Liver (tissue), 9 donors: ENCODE data around the gene FXYD7. TPM values are rescaled to one million over a fixed set of nuclear protein-coding genes. Genes with fewer than 3 reads are reported as not detected.
"Not testable (repeated sequence)": the region's sequence is repeated elsewhere in the genome, so short reads cannot be mapped to it uniquely, and the experiment has no call there.

Source experiments
- DNase-seq: peaks from one replicate; pipeline ENCODE4 v3.0.0-alpha.2; 2017; ENCODE audit warnings: low spot score
- H3K27ac ChIP-seq, 2 donors: one replicate each; pipeline ENCODE4 v1.7.0; 2013; ENCODE audit warnings: inconsistent platforms in 2 of 2, low read length in 2 of 2, control low read depth in 1 of 2, low read depth in 1 of 2, mild to moderate bottlenecking in 1 of 2
- H3K27me3 ChIP-seq, 4 donors: one replicate each; pipeline versions ENCODE4 v1.6.1 to v1.7.0; 2013; ENCODE audit warnings: low read length in 3 of 4, inconsistent platforms in 1 of 4, mild to moderate bottlenecking in 1 of 4, moderate library complexity in 1 of 4; ENCODE audit not compliant: control insufficient read depth in 4 of 4, insufficient read depth in 4 of 4
- H3K36me3 ChIP-seq, 4 donors: one replicate each; pipeline versions ENCODE4 v1.6.1 to v1.7.0; 2013; ENCODE audit warnings: low read length in 3 of 4, mild to moderate bottlenecking in 3 of 4, low read depth in 1 of 4, moderate library complexity in 1 of 4; ENCODE audit not compliant: control insufficient read depth in 4 of 4, insufficient read depth in 3 of 4
- H3K4me1 ChIP-seq, 4 donors: one replicate each; pipeline versions ENCODE4 v1.6.1 to v1.7.0; 2013; ENCODE audit warnings: low read length in 3 of 4, mild to moderate bottlenecking in 3 of 4, moderate library complexity in 1 of 4; ENCODE audit not compliant: control insufficient read depth in 4 of 4, insufficient read depth in 4 of 4
- H3K4me3 ChIP-seq, 3 donors: one replicate each; pipeline versions ENCODE4 v1.6.1 to v1.7.0; 2013; ENCODE audit warnings: low read length in 3 of 3, control low read depth in 1 of 3, low read depth in 1 of 3, mild to moderate bottlenecking in 1 of 3
- H3K9ac ChIP-seq, 2 donors: one replicate each; pipeline ENCODE4 v1.7.0; 2013; ENCODE audit warnings: low read length in 2 of 2, mild to moderate bottlenecking in 2 of 2, moderate library complexity in 2 of 2, control low read depth in 1 of 2, low read depth in 1 of 2
- H3K9me3 ChIP-seq, 4 donors: one replicate each; pipeline versions ENCODE4 v1.6.1 to v1.7.0; 2013; ENCODE audit warnings: low read length in 3 of 4; ENCODE audit not compliant: control insufficient read depth in 4 of 4
- ATF3 ChIP-seq: IDR thresholded peaks from 2 replicates; pipeline ENCODE4 v1.6.1; 2016; ENCODE audit warnings: antibody characterized with exemption
- EGR1 ChIP-seq, 2 donors: IDR thresholded peaks; 2 replicates each; pipeline ENCODE4 v1.6.1; 2016 to 2018; ENCODE audit warnings: antibody characterized with exemption in 2 of 2, low read depth in 2 of 2
- FOXA2 ChIP-seq: IDR thresholded peaks from 2 replicates; pipeline ENCODE4 v1.6.1; 2016; ENCODE audit warnings: antibody characterized with exemption
- GABPA ChIP-seq, 2 donors: IDR thresholded peaks in 1 of 2; conservative IDR thresholded peaks in 1 of 2; 2 replicates each; pipeline ENCODE4 v1.6.1; 2016; ENCODE audit warnings: antibody characterized with exemption in 2 of 2, mild to moderate bottlenecking in 1 of 2, moderate library complexity in 1 of 2
- HNF4A ChIP-seq, 2 donors: conservative IDR thresholded peaks; 2 replicates each; pipeline ENCODE4 v1.6.1; 2016; ENCODE audit warnings: antibody characterized with exemption in 2 of 2, mild to moderate bottlenecking in 2 of 2
- HNF4G ChIP-seq: IDR thresholded peaks from 2 replicates; pipeline ENCODE4 v1.6.1; 2016; ENCODE audit warnings: antibody characterized with exemption
- JUND ChIP-seq, 2 donors: IDR thresholded peaks; 2 replicates each; pipeline ENCODE4 v1.6.1; 2016; ENCODE audit warnings: antibody characterized with exemption in 2 of 2
- MAX ChIP-seq: IDR thresholded peaks from 2 replicates; pipeline ENCODE4 v1.6.1; 2016; ENCODE audit warnings: antibody characterized with exemption
- NR2F2 ChIP-seq: IDR thresholded peaks from 2 replicates; pipeline ENCODE4 v1.6.1; 2016; ENCODE audit warnings: antibody characterized with exemption
- RAD21 ChIP-seq, 2 donors: IDR thresholded peaks; 2 replicates each; pipeline ENCODE4 v1.6.1; 2016; ENCODE audit warnings: antibody characterized with exemption in 2 of 2, mild to moderate bottlenecking in 2 of 2
- RXRA ChIP-seq, 2 donors: IDR thresholded peaks; 2 replicates each; pipeline ENCODE4 v1.6.1; 2017 to 2018; ENCODE audit warnings: antibody characterized with exemption in 2 of 2, mild to moderate bottlenecking in 1 of 2
- SP1 ChIP-seq: IDR thresholded peaks from 2 replicates; pipeline ENCODE4 v1.6.1; 2018; ENCODE audit warnings: antibody characterized with exemption, mild to moderate bottlenecking
- TAF1 ChIP-seq: conservative IDR thresholded peaks from 2 replicates; pipeline ENCODE4 v1.6.1; 2016; ENCODE audit warnings: antibody characterized with exemption, mild to moderate bottlenecking
- WGBS: extraction: QIAGEN DNeasy Blood & Tissue Kit; methylation state at CpG from one replicate; pipeline ENCODE4 v1.1.7; 2013; 5-methylcytosine and 5-hydroxymethylcytosine counted together
- polyA plus RNA-seq, 2 donors: library from polyadenylated mRNA; stranded (reverse) in 1 of 2; unstranded in 1 of 2; fragments of 200-250 nt in 1 of 2; fragments of >200 nt in 1 of 2; fragmentation: Nextera tagmentation in 1 of 2; extraction: Ambion mirVana in 1 of 2; gene quantifications; one replicate each; pipeline versions ENCODE4 v1.2.1 to v1.2.3, GENCODE V29; 2013 to 2015
- total RNA-seq, 2 donors: library from RNA; depleted of rRNA; stranded (reverse); fragments of >200 nt; gene quantifications; one replicate each; pipeline ENCODE4 v1.2.3, GENCODE V29; 2014
- TF ChIP-seq, protein P1 (sequence below): IDR thresholded peaks from 2 replicates; pipeline ENCODE4 v1.6.1; 2016; ENCODE audit warnings: antibody characterized with exemption
- TF ChIP-seq, protein P2 (sequence below): fragments of 150-350 bp; IDR thresholded peaks from 2 replicates; pipeline ENCODE4 v1.5.1; 2017; ENCODE audit warnings: improper control_type of control experiment, low read depth, low read length; ENCODE audit not compliant: missing input control
- donor health status: healthy.
- donor health status: healthy.
- donor health status: healthy.
- donor health status: healthy.
- donor health status: healthy.

Gene FXYD7
- total and polyA plus RNA-seq, 4 donors = 0.08 to 0.09 TPM; not detected in 2

GRCh38 chr19:35196861-35197260 lies 53.8 kb downstream of the FXYD7 start:
- not testable (repeated sequence) for H3K9ac ChIP-seq, H3K9me3 ChIP-seq, H3K4me3 ChIP-seq, H3K36me3 ChIP-seq, H3K27me3 ChIP-seq, DNase-seq
- peak overlapping the region in 1 of 2 donors; percentile 83 for H3K27ac ChIP-seq
- 69% methylated on average over 6 of the region's 6 CpGs for WGBS
- peaks cover 9 to 30% (median 15%) of the 10 kb centered on the region in 4 donors for H3K4me1 ChIP-seq
- TF ChIP-seq HNF4A (conservative IDR thresholded peaks at IDR 0.05) = peak in 1 of 2 donors; percentile 16
- peak in 1 of 2 donors; percentile 65 for TF ChIP-seq JUND (IDR thresholded peaks at IDR 0.05)
- TF ChIP-seq RXRA (IDR thresholded peaks at IDR 0.05) = peak; percentile 8 to 39

- H3K27ac ChIP-seq = no peak overlapping the region
- H3K9ac ChIP-seq = no peak overlapping the region
- TF ChIP-seq, protein P1, sequence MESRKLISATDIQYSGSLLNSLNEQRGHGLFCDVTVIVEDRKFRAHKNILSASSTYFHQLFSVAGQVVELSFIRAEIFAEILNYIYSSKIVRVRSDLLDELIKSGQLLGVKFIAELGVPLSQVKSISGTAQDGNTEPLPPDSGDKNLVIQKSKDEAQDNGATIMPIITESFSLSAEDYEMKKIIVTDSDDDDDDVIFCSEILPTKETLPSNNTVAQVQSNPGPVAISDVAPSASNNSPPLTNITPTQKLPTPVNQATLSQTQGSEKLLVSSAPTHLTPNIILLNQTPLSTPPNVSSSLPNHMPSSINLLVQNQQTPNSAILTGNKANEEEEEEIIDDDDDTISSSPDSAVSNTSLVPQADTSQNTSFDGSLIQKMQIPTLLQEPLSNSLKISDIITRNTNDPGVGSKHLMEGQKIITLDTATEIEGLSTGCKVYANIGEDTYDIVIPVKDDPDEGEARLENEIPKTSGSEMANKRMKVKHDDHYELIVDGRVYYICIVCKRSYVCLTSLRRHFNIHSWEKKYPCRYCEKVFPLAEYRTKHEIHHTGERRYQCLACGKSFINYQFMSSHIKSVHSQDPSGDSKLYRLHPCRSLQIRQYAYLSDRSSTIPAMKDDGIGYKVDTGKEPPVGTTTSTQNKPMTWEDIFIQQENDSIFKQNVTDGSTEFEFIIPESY = no peak
- TF ChIP-seq TAF1 = no peak
- TF ChIP-seq RXRA (IDR thresholded peaks at IDR 0.05) = no peak
- no peak for TF ChIP-seq SP1
- TF ChIP-seq, protein P2, sequence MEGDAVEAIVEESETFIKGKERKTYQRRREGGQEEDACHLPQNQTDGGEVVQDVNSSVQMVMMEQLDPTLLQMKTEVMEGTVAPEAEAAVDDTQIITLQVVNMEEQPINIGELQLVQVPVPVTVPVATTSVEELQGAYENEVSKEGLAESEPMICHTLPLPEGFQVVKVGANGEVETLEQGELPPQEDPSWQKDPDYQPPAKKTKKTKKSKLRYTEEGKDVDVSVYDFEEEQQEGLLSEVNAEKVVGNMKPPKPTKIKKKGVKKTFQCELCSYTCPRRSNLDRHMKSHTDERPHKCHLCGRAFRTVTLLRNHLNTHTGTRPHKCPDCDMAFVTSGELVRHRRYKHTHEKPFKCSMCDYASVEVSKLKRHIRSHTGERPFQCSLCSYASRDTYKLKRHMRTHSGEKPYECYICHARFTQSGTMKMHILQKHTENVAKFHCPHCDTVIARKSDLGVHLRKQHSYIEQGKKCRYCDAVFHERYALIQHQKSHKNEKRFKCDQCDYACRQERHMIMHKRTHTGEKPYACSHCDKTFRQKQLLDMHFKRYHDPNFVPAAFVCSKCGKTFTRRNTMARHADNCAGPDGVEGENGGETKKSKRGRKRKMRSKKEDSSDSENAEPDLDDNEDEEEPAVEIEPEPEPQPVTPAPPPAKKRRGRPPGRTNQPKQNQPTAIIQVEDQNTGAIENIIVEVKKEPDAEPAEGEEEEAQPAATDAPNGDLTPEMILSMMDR = no peak
- TF ChIP-seq MAX = no peak
- TF ChIP-seq JUND (IDR thresholded peaks at IDR 0.05) = no peak
- no peak for TF ChIP-seq ATF3
- no peak for TF ChIP-seq NR2F2
- TF ChIP-seq HNF4A (conservative IDR thresholded peaks at IDR 0.05) = no peak
- TF ChIP-seq FOXA2 = no peak
- no peak overlapping the region for H3K4me3 ChIP-seq
- no peak for DNase-seq
- H3K9me3 ChIP-seq = no peaks in the 10 kb centered on the region
- H3K4me1 ChIP-seq = peaks cover 7 to 22% (median 10%) of the 10 kb centered on the region in 4 donors
- no peaks in the 10 kb centered on the region for H3K36me3 ChIP-seq
- no peaks in the 10 kb centered on the region for H3K27me3 ChIP-seq
- 81% methylated on average over 2 of the region's 2 CpGs for WGBS
Observed at GRCh38 chr19:35199481-35199880, 56.4 kb downstream of the FXYD7 start.

DNA sequence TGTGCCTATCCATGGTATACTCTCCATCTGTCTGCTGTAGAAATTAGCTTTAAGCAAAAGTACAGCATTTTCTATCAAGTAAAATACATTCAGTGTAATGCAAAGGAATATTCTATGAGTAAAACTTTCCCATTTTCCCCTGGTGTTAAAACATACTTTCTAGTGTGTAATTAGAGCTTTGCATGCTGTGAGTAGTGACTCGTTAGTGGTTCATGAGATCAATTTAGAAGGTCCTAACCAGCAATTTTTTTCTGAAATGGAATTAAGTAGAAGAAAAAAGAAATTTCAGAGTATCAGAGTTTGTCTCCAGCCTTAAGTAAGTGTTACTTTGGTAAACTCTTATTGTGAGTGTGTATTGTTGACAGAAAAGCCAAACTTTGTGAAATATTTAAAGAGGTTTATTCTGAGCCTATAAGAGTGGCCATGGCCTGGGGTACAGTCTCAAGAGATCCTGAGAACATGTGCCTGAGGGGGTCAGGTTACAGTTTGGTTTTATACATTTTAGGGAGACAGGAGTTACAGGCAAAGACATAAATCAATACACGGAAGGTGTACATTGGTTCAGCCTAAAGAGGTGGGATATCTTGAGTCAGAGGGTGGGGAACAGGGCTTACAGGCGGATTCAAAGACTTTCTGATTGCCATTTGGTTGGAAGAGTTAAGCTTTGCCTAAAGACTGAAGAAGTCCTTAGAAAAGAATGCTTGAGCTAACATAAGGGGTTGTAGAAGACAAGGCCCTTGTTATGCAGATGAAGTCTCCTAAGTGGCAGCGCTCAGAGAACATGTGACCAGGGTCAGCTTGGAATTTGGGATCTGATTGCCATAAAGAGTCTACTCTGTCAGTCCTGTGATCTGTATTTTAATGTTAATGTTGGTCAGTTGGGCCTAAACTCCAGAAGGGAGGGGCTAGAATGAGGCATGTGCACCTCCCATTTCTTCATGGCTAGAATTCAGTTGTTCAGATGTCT lies 60.0 kb downstream of the FXYD7 start:
- TF ChIP-seq EGR1 (IDR thresholded peaks at IDR 0.05; ENCODE audit: low read depth in 2 of 2) = no peak
- no peak for TF ChIP-seq SP1
- no peak for TF ChIP-seq JUND (IDR thresholded peaks at IDR 0.05)
- TF ChIP-seq GABPA (IDR thresholded peaks at IDR 0.05 in 1 of 2, conservative IDR thresholded peaks at IDR 0.05 in 1 of 2) = no peak
- no peak for TF ChIP-seq FOXA2
- TF ChIP-seq ATF3 = no peak
- TF ChIP-seq TAF1 = no peak
- no peak for TF ChIP-seq RAD21 (IDR thresholded peaks at IDR 0.05)
- no peak for TF ChIP-seq HNF4G
- 93% methylated on average over 4 of the region's 4 CpGs for WGBS
- no peak overlapping the region for H3K4me3 ChIP-seq
- DNase-seq = no peak
- H3K4me1 ChIP-seq = no peaks in the 10 kb centered on the region
- no peaks in the 10 kb centered on the region for H3K36me3 ChIP-seq
- no peaks in the 10 kb centered on the region for H3K9me3 ChIP-seq
- H3K9ac ChIP-seq = no peak overlapping the region
- no peak overlapping the region for H3K27ac ChIP-seq
- no peaks in the 10 kb centered on the region for H3K27me3 ChIP-seq
